ENCODE measurements around the gene SYNDIG1L.

The SYNDIG1L gene

DNA sequence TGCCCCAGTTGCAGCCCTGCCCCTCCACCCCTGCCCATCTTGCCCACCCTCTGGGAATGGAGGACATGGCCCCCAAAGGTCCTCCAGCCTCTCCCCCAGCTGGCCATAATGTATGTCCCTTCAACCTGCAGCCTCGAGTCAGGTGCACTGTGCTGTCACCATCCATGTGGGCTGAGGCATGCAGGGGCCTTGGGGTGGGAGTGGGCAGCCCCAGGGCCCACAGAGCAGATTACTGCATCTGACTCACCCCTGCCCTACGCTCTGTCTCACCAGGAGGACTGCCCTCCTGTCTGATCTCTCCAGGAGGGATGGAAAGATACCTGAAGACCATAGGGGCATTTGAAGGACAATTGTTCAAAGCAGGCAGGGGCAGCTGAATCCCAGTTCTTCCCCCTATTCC, 13.3 kb downstream of the SYNDIG1L start:
- Histone ChIP-seq H3K9me3 (ENCODE audit: severe bottlenecking) (no peaks in the 10 kb centered on the region), H3K36me3 (ENCODE audit: low read depth) (no peaks in the 10 kb centered on the region), H3K27ac (ENCODE audit: poor library complexity, severe bottlenecking) (no peak overlapping the region), H3K4me1 (ENCODE audit: insufficient read depth, poor library complexity, severe bottlenecking) (no peaks in the 10 kb centered on the region), H3K27me3 (ENCODE audit: insufficient read depth, poor library complexity, severe bottlenecking) (peaks cover 17% of the 10 kb centered on the region), H3K4me3 (ENCODE audit: severe bottlenecking) (no peak overlapping the region)
- ATAC-seq (ENCODE audit: low read depth) (no peak), DNase-seq (ENCODE audit: low spot score) (no peak)
- TF ChIP-seq, protein P1, sequence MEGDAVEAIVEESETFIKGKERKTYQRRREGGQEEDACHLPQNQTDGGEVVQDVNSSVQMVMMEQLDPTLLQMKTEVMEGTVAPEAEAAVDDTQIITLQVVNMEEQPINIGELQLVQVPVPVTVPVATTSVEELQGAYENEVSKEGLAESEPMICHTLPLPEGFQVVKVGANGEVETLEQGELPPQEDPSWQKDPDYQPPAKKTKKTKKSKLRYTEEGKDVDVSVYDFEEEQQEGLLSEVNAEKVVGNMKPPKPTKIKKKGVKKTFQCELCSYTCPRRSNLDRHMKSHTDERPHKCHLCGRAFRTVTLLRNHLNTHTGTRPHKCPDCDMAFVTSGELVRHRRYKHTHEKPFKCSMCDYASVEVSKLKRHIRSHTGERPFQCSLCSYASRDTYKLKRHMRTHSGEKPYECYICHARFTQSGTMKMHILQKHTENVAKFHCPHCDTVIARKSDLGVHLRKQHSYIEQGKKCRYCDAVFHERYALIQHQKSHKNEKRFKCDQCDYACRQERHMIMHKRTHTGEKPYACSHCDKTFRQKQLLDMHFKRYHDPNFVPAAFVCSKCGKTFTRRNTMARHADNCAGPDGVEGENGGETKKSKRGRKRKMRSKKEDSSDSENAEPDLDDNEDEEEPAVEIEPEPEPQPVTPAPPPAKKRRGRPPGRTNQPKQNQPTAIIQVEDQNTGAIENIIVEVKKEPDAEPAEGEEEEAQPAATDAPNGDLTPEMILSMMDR (IDR thresholded peaks at IDR 0.05; ENCODE audit: poor library complexity, severe bottlenecking) = no peak

DNA sequence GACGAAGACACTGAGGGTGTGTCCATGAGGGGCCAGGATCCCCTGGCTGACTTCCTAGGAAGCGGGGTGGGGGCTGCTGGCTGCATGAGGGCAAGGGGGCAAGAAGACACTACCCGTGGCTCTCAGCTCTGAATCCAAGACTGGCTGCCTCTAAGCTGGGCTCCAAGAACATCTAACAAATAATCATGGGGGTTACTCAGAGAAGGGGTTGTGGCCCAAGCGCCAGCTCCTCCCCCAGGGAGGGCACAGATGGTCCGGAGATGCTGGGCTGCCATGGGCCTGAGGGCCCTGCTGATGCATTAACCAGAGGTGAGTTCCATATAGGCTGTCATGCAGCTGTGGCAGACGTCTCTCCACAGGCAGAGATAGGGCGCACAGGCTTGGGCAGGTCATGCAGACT, 14.3 kb downstream of the SYNDIG1L start:
- DNase-seq (ENCODE audit: low spot score) (no peak), ATAC-seq (ENCODE audit: low read depth) (no peak)
- Histone ChIP-seq H3K27me3 (ENCODE audit: insufficient read depth, poor library complexity, severe bottlenecking) (peaks cover 6% of the 10 kb centered on the region), H3K4me1 (ENCODE audit: insufficient read depth, poor library complexity, severe bottlenecking) (no peaks in the 10 kb centered on the region), H3K9me3 (ENCODE audit: severe bottlenecking) (no peaks in the 10 kb centered on the region), H3K36me3 (ENCODE audit: low read depth) (no peaks in the 10 kb centered on the region), H3K27ac (ENCODE audit: poor library complexity, severe bottlenecking) (no peak overlapping the region), H3K4me3 (ENCODE audit: severe bottlenecking) (no peak overlapping the region)
- TF ChIP-seq, protein P1 (IDR thresholded peaks at IDR 0.05; ENCODE audit: poor library complexity, severe bottlenecking) = no peak

GRCh38 chr14:74409441-74409840, 16.6 kb downstream of the SYNDIG1L start:
- H3K27ac ChIP-seq (ENCODE audit: poor library complexity, severe bottlenecking) = no peak overlapping the region
- TF ChIP-seq, protein P1 (IDR thresholded peaks at IDR 0.05; ENCODE audit: poor library complexity, severe bottlenecking) = no peak
- no peaks in the 10 kb centered on the region for H3K9me3 ChIP-seq (ENCODE audit: severe bottlenecking)
- no peak for ATAC-seq (ENCODE audit: low read depth)
- H3K36me3 ChIP-seq (ENCODE audit: low read depth) = no peaks in the 10 kb centered on the region
- no peak overlapping the region for H3K4me3 ChIP-seq (ENCODE audit: severe bottlenecking)
- H3K27me3 ChIP-seq (ENCODE audit: insufficient read depth, poor library complexity, severe bottlenecking) = no peaks in the 10 kb centered on the region
- no peaks in the 10 kb centered on the region for H3K4me1 ChIP-seq (ENCODE audit: insufficient read depth, poor library complexity, severe bottlenecking)
- no peak for DNase-seq (ENCODE audit: low spot score)

DNA sequence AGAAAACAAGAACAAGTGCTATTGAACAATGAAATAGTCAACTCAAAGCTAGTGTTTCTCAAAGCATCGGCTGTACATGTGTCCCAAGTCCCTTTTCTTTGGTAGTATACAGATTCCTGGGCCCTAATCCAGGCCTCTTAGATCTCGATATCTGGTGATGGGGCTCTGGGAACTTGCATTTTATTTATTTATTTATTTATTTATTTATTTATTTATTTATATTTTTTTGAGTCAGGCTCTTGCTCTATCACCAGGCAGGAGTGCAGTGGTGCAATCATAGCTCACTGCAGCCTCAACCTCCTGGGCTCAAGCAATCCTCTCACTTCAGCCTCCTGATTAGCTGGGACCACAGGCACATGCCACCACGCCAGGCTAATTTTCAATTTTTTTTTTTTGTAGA, 17.1 kb downstream of the SYNDIG1L start:
- H3K9me3 ChIP-seq (ENCODE audit: severe bottlenecking) = no peaks in the 10 kb centered on the region
- H3K27me3 ChIP-seq (ENCODE audit: insufficient read depth, poor library complexity, severe bottlenecking) = no peaks in the 10 kb centered on the region
- no peak overlapping the region for H3K27ac ChIP-seq (ENCODE audit: poor library complexity, severe bottlenecking)
- DNase-seq (ENCODE audit: low spot score) (no peak), ATAC-seq (ENCODE audit: low read depth) (no peak)
- TF ChIP-seq, protein P1 (IDR thresholded peaks at IDR 0.05; ENCODE audit: poor library complexity, severe bottlenecking) = no peak
- H3K4me1 ChIP-seq (ENCODE audit: insufficient read depth, poor library complexity, severe bottlenecking) = no peaks in the 10 kb centered on the region
- no peak overlapping the region for H3K4me3 ChIP-seq (ENCODE audit: severe bottlenecking)
- no peaks in the 10 kb centered on the region for H3K36me3 ChIP-seq (ENCODE audit: low read depth)

DNA sequence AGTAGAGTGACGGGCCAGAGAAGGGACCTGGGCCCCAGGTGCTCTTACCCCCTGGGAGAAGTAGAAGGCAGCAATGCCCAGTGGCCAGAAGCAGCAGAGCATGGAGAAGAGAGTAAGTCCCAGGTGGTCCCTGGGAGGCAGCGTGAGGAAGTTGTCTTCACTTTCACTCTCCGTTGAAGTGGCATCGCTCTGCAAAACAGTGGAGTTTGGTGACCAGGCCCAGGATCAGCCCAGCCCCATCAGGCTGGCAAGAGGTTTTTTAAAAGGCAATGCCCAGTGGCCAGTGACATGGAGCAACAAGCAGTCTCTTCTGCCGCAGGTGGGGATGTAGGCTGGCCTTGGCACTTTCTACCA, 18.2 kb downstream of the SYNDIG1L start:
- H3K4me3 ChIP-seq (ENCODE audit: severe bottlenecking) = no peak overlapping the region
- TF ChIP-seq, protein P1 (IDR thresholded peaks at IDR 0.05; ENCODE audit: poor library complexity, severe bottlenecking) = no peak
- H3K27ac ChIP-seq (ENCODE audit: poor library complexity, severe bottlenecking) = no peak overlapping the region
- DNase-seq (ENCODE audit: low spot score) (no peak), ATAC-seq (ENCODE audit: low read depth) (no peak)
- H3K36me3 ChIP-seq (ENCODE audit: low read depth) = no peaks in the 10 kb centered on the region
- H3K27me3 ChIP-seq (ENCODE audit: insufficient read depth, poor library complexity, severe bottlenecking) = no peaks in the 10 kb centered on the region
- H3K9me3 ChIP-seq (ENCODE audit: severe bottlenecking) = no peaks in the 10 kb centered on the region
- no peaks in the 10 kb centered on the region for H3K4me1 ChIP-seq (ENCODE audit: insufficient read depth, poor library complexity, severe bottlenecking)

Measured in RWPE2 (cell line).